VCaP (cell line): Measurements from ENCODE around the gene HDAC10.
A peak's percentile ranks its signal among the peaks of the same experiment; 100 is the strongest.

ENCODE experiments used
- H3K27ac ChIP-seq: fragments of 450-650 bp; 2 replicates; pipeline ENCODE4 v1.5.1; 2017
- TF ChIP-seq, protein P1 (sequence below): fragments of 450-650 bp; conservative IDR thresholded peaks from 2 replicates; pipeline ENCODE4 v1.5.1; 2017; ENCODE audit warnings: mild to moderate bottlenecking, moderate library complexity

Gene HDAC10, protein sequence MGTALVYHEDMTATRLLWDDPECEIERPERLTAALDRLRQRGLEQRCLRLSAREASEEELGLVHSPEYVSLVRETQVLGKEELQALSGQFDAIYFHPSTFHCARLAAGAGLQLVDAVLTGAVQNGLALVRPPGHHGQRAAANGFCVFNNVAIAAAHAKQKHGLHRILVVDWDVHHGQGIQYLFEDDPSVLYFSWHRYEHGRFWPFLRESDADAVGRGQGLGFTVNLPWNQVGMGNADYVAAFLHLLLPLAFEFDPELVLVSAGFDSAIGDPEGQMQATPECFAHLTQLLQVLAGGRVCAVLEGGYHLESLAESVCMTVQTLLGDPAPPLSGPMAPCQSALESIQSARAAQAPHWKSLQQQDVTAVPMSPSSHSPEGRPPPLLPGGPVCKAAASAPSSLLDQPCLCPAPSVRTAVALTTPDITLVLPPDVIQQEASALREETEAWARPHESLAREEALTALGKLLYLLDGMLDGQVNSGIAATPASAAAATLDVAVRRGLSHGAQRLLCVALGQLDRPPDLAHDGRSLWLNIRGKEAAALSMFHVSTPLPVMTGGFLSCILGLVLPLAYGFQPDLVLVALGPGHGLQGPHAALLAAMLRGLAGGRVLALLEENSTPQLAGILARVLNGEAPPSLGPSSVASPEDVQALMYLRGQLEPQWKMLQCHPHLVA

DNA sequence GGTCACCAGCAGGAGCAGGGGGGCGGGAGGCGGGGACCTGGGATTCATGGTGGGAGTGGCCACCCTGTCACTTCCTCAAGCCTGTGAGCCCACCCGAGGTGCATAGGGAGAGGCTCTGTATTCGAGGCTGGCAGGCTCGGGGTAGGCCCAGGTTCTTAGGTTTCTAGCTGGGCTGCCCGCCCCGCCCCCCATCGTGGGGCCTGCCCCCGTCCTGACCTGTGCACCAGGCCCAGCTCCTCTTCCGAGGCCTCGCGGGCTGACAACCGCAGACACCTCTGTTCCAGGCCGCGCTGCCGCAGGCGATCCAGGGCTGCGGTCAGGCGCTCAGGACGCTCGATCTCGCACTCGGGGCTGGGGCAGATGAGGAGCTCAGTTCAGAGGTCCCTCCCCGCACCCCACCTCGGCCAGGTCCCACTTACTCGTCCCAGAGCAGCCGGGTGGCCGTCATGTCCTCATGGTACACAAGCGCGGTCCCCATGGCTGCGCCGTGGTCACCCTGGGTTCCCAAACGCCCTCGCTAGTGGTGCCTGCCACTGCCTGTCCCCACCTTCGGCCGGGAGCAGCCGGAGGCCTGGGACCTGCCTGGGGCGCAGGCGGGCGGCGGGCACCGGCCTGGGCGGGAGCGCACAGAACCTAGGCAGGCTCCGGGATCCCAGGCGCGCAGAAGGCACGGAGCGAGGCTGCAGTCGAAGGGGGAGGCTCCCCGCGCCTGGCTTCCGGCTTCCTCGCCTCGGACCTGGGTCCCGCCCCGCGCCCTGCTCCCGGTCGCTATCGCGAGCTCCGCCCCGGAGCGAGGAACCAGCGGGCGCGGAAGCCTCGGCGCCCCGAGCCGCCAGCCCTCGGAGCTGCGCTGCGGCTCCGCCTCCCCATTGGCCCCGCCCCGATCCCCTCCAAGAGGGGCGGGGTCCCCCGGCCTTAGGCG lies at the start of gene HDAC10:
TSS of gene HDAC10 (minus strand) at position 711 of the 922 bp plus-strand sequence. CDS start at position 478, 233 bp downstream.
- TF ChIP-seq, protein P1, sequence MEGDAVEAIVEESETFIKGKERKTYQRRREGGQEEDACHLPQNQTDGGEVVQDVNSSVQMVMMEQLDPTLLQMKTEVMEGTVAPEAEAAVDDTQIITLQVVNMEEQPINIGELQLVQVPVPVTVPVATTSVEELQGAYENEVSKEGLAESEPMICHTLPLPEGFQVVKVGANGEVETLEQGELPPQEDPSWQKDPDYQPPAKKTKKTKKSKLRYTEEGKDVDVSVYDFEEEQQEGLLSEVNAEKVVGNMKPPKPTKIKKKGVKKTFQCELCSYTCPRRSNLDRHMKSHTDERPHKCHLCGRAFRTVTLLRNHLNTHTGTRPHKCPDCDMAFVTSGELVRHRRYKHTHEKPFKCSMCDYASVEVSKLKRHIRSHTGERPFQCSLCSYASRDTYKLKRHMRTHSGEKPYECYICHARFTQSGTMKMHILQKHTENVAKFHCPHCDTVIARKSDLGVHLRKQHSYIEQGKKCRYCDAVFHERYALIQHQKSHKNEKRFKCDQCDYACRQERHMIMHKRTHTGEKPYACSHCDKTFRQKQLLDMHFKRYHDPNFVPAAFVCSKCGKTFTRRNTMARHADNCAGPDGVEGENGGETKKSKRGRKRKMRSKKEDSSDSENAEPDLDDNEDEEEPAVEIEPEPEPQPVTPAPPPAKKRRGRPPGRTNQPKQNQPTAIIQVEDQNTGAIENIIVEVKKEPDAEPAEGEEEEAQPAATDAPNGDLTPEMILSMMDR, result no peak
- H3K27ac ChIP-seq, result peak within 1 kb of the TSS; percentile 84

DNA sequence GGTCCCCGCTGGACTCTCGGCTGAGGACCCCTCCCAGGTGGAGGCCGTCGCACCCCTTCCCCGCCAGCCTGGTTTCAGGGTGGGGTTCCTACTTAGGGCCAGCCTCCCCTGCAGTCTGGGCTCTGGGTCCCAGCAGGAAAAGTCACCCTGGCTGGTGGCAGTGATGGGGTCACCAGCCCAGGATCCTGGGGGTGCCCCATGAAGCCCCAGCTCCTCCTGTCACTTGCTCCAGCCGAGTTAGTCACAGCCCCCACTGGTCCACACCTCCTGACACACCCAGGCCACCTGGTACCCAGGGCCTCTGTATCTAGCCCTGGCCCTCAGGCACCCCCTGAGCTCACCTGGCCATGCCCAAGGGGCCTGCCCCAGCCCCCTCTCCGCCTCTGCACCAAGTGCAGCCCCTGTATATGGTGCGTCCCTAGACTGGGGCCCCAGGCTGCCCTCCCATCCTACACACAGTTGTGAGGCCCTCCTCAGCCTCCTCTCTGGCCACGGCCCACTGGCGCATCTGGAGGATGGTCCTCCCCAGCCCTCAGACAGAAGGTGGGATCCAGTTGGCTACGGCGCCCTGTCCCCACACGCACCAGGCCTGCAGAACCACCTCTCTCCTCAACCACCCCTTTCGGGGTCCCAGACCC lies 49.7 kb upstream of the HDAC10 start:
- TF ChIP-seq, protein P1, result no peak
- H3K27ac ChIP-seq, result no peak overlapping the region

DNA sequence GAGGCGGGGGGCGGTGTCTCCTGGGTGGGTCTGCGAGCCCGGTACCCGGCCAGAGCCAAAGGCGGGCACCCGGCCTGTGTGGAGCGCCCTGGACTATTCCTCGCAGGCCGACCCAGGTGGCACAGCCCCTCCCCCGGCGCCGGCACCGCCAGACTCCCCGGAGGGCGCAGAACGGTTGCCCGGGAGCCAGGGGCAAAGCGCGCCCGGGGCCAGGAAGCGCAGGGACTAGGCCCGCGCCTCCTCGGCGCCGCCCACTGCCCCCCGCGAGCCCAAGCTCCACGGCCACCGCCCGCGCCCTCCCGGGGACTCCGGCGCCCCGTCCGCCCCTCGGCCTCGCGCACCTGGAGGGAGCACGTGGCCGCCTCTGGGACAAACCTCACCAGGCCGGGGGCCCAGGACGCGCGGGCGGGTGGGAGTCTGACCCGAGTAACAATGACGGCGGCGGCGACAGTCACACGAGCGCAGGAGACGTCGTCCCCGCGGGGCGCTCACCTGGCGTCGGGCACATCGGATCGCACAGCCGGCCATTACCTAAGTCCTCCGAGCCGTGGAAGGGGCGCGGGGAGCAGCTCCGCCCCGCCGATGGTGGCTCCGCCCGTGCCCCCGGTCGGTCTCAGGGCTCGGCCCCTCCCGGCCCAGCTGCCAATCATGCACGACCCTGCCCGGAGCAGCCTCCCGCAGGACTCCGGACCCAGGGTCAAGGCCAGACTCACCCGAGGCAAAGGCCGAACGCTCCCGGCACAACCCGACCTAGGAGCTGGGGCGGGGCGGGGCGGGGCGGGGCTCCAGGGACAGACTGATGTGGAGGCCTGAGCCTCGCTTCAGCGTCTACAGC lies 48.9 kb upstream of the HDAC10 start:
- TF ChIP-seq, protein P1, result no peak
- no peak overlapping the region for H3K27ac ChIP-seq

DNA sequence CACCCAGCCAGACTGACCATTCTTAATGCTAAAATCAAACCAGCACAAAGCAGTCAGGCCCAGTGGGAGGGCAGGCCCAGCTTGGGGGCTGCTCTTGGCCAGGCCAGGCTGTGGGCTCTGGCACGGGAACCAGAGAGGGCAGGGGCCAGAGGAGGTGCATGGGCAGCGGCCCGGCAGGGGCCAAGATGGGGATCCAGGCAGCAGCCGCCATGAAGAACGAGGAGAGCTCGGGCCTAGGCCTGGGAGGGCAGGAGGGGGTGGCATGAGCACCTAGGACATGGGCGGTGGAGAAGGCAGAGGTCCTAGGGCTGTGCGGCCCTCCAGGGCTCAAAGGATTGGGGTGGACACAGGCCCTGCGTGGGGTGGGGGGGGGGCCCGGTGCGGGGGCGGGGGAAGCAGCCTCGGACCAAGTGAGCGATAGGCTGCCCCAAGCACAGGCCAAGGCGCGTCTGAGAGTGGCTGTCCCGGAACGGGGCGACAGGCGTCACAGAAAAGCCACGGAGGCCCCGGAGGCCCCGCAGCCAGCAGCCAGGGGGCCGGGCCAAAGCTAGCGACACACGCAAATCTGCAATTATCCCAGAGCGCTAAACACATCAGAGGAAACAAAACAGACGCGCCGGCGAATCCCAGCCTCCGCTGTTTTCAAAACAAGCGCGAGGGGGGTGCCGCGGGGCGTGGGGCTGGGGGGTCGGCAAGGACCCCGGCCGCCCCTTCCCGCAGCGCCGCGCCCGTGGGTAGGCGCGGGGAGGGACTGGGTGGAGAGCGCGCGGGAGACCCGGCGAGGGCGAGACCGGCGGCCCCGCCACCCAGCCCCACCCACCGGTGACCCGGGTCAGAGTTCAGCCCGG lies 48.1 kb upstream of the HDAC10 start:
- TF ChIP-seq, protein P1, result no peak
- H3K27ac ChIP-seq, result no peak overlapping the region

DNA sequence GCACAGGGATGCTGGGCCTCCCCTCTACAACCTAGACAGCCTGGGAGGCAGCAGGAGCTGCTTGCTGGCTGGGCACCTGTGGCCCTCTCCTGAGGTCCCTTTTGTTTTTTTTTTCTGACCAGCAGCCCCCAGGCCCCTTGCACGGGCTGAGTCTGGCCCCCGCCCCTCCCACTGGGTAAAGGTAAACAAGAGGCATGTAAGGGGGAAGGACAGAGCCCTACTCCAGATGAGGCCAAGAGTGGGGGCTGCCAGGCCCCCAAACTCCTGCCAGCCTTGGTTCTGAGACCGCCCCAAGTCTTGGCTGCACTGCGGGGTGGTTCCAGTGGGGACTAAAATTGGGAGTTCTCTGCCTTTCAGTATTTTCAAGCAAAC lies 47.2 kb upstream of the HDAC10 start:
- TF ChIP-seq, protein P1, result no peak
- H3K27ac ChIP-seq, result no peak overlapping the region
